Right lung (tissue), 5 donors: ENCODE measurements around the gene TAOK1. TPM values are rescaled to one million over a fixed set of nuclear protein-coding genes. Genes with fewer than 3 reads are reported as not detected.

Experiments used
- DNase-seq, 2 donors: peaks; one replicate each; pipeline ENCODE4 v3.0.0-alpha.2; 2013
- polyA plus RNA-seq, 5 donors: library from polyadenylated mRNA; unstranded; fragments of 120-200 nt; gene quantifications; one replicate each; pipeline versions ENCODE4 v1.2.1 to v1.2.3, GENCODE V29; 2013; ENCODE audit warnings: inconsistent platforms in 1 of 5, low replicate concordance in 1 of 5; ENCODE audit not compliant: insufficient read length in 5 of 5, insufficient read depth in 1 of 5

The TAOK1 gene
- polyA plus RNA-seq, 5 donors, result 26.3 to 49.3 (median 40.6) TPM

DNA sequence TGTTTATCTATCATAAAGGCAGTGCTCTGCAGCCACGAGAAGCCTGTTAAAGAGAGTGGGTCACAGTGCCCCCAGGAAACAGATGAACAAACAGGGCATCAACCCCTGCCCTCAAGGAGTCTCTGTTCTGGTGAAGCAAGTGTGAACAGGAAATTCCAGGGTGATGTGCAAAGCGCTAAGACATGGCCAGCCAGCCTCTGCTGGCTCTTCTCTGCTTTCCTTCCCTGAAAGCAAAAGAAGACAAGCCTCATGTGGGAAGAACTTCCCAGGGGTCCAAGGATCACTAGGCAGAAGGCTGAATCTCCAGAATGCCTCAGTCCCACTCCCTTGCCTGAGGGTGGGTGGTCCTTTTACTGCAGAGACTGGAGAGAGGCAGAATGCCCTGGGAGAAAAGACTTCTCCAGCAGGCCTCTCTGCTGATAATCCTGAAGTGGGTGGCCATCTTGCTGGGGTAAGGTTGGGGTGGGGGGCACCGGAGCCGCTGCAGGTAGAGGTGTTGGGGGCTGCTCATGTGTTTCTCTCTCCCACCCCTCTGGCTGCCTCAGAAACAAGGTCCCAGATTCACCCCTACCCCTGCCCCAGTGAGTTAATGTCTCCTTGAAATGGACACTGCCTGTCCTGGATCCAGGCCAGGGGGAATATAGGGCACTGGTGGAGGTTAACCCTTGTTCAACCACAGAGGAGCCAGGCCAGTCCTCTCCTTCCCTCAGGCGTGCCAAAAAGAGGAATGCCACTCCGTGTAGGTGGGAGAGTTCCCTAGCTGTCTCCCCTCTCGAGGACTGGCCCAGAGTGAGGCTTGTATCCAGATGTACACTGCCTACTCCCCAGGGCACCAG is 205.2 kb downstream of the TAOK1 start:
- DNase-seq, result no peak

DNA sequence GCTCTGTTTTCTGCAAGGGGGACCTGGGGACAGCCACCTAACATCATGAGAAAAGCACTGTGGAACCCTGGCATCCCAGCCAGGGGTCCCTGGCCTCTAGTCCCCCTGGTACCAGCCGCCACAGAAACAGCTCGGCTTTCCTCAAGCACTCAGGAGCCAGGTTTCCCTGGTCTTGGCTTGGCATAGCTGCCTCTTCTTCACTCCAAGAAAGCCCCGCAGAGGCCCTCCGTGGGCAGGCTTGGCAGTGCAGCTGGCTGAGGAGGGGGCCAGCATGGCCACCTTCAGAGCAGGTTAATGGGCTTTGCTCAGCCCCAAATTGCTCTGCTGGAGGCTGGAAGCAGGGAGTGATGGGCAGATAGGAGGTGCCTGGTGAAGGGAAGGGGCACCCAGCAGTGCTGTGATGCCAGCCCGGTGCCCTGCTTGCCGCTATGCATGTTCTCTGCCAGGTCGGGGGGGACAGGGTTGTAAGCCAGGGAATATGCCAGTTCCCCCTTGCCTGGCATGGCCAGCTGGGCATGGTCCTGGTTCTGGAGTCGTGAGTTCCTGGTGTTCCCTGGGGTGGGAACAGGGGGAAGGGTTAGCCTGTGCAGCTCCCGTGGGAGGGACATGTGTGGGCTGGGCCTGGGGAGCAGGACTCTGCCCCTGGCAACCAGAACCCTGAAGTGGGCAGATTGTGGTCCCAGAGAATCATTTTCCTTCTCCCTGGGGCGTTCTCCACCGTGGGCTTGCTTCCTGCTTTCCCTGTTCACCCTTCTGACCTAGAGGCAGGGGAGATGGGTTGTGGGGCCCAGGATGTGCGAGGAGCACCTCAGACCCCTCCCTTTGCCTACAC is 206.0 kb downstream of the TAOK1 start:
- no peak for DNase-seq

DNA sequence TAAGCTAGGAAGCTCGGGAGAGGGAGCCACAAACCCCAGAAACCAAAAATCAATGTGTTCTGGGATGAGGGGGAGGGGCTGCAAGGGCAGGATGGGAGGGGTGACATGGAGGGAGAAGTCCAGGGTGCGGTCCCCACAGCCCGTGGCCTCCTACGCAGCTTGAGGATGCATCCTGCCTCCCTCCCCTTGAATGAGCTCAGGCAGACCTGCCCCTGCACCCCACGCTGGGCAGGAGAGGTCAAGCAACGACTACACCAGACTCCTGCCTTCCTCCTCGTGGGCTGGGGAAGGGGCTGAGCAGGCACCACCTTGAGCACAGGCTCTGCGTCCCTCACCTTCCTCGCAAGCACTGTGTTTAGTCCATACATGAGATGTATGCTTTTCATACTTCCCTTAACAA is 206.6 kb downstream of the TAOK1 start:
- no peak for DNase-seq

DNA sequence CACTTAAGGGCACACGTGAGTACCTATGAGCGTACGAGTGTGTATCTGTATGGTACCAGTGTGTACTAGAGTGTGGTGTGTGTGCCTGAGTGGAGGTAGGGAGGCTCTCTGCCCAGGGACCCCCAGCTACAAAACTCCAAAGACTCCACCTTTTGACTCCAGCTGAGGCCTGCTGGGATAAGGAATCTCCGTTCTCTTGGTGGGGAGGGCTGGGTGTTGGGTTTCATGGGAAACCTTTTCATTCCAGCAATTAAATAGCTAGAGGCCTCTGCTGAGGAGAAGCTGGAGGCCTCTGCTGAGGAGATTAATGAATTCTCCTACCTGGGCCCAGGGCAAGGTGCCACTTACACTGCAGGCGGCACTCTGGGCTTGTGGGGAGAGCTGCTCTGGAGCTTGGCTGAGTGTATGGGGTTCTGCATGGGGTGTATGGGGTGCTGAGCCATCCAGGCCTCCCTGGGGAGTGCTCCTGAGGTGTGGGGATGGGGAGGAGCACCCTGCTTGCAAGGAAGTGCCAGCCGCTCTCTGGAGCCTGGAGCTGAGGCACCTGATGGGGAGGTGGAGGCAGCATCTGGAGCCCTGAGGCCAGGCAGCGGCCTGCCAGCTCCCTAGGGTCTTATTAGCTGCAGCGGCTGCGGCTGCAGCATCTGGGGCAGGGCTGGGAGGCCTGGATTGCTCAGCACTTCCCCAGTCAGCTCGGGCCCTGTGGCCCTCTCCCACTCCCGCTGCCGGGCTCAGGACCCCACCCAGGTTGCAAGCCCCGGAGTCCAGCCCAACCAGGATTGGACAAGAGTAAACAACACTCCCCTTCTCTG is 207.4 kb downstream of the TAOK1 start:
- no peak for DNase-seq

Other genes starting within 250 kb of the TAOK1 start
- 10 to 100 TPM; 34.2 to 45.8 (median 38.0) TPM for gene MYO18A, start 210.0 kb upstream of the TAOK1 start, polyA plus RNA-seq
- not detected for gene CRYBA1, start 143.5 kb upstream of the TAOK1 start, polyA plus RNA-seq
- gene NUFIP2, start 96.2 kb upstream of the TAOK1 start, polyA plus RNA-seq, result 10 to 100 TPM; 30.4 to 42.7 (median 38.2) TPM
- 1 to 10 TPM; 3.3 to 5.2 (median 3.6) TPM for gene ABHD15, start 176.7 kb downstream of the TAOK1 start, polyA plus RNA-seq
- gene TP53I13, start 178.3 kb downstream of the TAOK1 start, polyA plus RNA-seq, result 10 to 100 TPM; 20.6 to 42.2 (median 30.6) TPM
- 10 to 100 TPM; 32.5 to 48.4 (median 42.6) TPM for gene GIT1, start 199.3 kb downstream of the TAOK1 start, polyA plus RNA-seq
- gene ANKRD13B, start 202.8 kb downstream of the TAOK1 start, polyA plus RNA-seq, result 10 to 100 TPM in 1 of 5 donors, 1 to 10 TPM in 4; 8.1 to 14.0 (median 9.4) TPM
- gene CORO6, start 232.5 kb downstream of the TAOK1 start, polyA plus RNA-seq, result 1 to 10 TPM; 3.4 to 8.2 (median 5.5) TPM